Cardiac septum (tissue), 1 donor: Measurements from ENCODE around the gene MYO1C. TPM values are rescaled to one million over a fixed set of nuclear protein-coding genes. Genes with fewer than 3 reads are reported as not detected.

Experiments
- total RNA-seq: library from RNA; stranded (reverse); fragmentation: NEBNext Ultra II Directional; extraction: Animal tissue kit (Norgen Biotek cat#: 25700); gene quantifications from one replicate; pipeline ENCODE4 v1.2.1, GENCODE V29; 2021
- donor health status: DM: no; HTN: no; CAD: no.

MYO1C gene
- total RNA-seq, 1 donor from 2014 or later: 209 TPM

Other genes with a start within 250 kb of the MYO1C start
- not detected for gene BHLHA9, start 222.2 kb downstream of the MYO1C start, total RNA-seq
- 0.65 TPM for gene TRARG1, start 213.0 kb downstream of the MYO1C start, total RNA-seq
- gene YWHAE, start 92.5 kb downstream of the MYO1C start, total RNA-seq: 582 TPM
- gene CRK, start 36.5 kb downstream of the MYO1C start, total RNA-seq: 43.4 TPM
- 34.2 TPM for gene INPP5K, start 23.9 kb upstream of the MYO1C start, total RNA-seq
- gene PITPNA, start 70.1 kb upstream of the MYO1C start, total RNA-seq: 49.9 TPM
- 4.8 TPM for gene SLC43A2, start 136.1 kb upstream of the MYO1C start, total RNA-seq
- 10.9 TPM for gene SCARF1, start 153.0 kb upstream of the MYO1C start, total RNA-seq
- gene RILP, start 157.2 kb upstream of the MYO1C start, total RNA-seq: 49.8 TPM
- 162 TPM for gene PRPF8, start 192.2 kb upstream of the MYO1C start, total RNA-seq
- gene TLCD2, start 217.7 kb upstream of the MYO1C start, total RNA-seq: 2.6 TPM
- gene WDR81, start 232.0 kb upstream of the MYO1C start, total RNA-seq: 7.2 TPM